Breast epithelium (tissue), 3 donors: ENCODE measurements around the gene FBRS.

Experiments used
- CTCF ChIP-seq, 3 donors: fragments of 450-650 bp; IDR thresholded peaks; one replicate each; pipeline ENCODE4 v1.5.1; 2016 to 2017; ENCODE audit warnings: antibody characterized with exemption in 3 of 3, mild to moderate bottlenecking in 3 of 3, moderate library complexity in 3 of 3
- POLR2A ChIP-seq: fragments of 450-650 bp; IDR thresholded peaks from one replicate; pipeline ENCODE4 v1.6.1; 2016; ENCODE audit warnings: antibody characterized with exemption, mild to moderate bottlenecking, moderate library complexity
- POLR2AphosphoS5 ChIP-seq, 3 donors: sonication (generic); formaldehyde crosslinking; IDR thresholded peaks; one replicate each; pipeline ENCODE4 v1.6.1; 2017; ENCODE audit warnings: antibody characterized with exemption in 3 of 3

- TF ChIP-seq CTCF (IDR thresholded peaks at IDR 0.05) (no peak), POLR2A (no peak), POLR2AphosphoS5 (IDR thresholded peaks at IDR 0.05) (no peak)
Measured at GRCh38 chr16:30622455-30623032, 35.7 kb upstream of the FBRS start.
